ENCODE data around the gene BCL11B.

Gene BCL11B

GRCh38 chr14:99244941-99245563, 26.9 kb downstream of the BCL11B start:
- DNase-seq (ENCODE audit: low read depth) = no peak
- H3K4me3 ChIP-seq (ENCODE audit: low read depth, low read length) = no peak overlapping the region

- no peak for DNase-seq (ENCODE audit: low read depth)
- H3K4me3 ChIP-seq (ENCODE audit: low read depth, low read length) = no peak overlapping the region
Measured at GRCh38 chr14:99244367-99244901, 27.6 kb downstream of the BCL11B start.

GRCh38 chr14:99242816-99243721, 28.9 kb downstream of the BCL11B start:
- no peak overlapping the region for H3K4me3 ChIP-seq (ENCODE audit: low read depth, low read length)
- DNase-seq (ENCODE audit: low read depth) = no peak

GRCh38 chr14:99242238-99242637, 29.8 kb downstream of the BCL11B start:
- no peak overlapping the region for H3K4me3 ChIP-seq (ENCODE audit: low read depth, low read length)
- no peak for DNase-seq (ENCODE audit: low read depth)

DNA sequence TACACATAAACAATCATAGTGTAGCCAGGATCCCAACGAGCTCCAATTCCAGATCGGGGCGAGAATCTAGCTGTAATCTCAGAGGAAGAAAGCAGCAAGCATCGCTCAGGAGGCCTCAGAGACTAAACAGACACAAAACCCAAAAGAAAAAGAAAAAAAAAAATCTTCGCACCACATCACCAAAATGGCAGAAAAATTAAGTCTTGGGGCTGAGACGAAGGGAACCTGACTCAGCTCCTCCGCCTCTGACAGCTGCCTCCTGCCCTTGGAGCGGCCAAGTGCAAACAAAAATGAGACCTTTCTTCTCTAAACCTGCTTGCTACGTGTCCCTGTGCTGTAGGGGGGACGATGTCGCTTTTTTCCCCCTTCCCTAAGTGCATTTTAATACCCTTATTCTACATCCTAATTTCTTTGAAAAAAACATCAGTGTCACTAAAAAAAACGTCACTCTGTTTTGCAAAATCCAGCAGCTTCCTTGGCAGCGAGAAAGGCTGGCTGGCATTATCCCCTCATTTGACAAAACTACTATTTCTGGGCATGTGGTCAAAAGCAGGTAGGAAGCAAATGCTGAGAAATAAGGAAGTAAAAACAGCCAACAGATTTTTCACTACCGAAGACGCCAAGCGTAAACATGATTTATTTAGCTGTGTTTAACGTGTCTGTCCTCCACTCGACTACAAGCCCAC, 30.5 kb downstream of the BCL11B start:
- no peak overlapping the region for H3K4me3 ChIP-seq (ENCODE audit: low read depth, low read length)
- DNase-seq (ENCODE audit: low read depth) = no peak

GRCh38 chr14:99240627-99241324, 31.2 kb downstream of the BCL11B start:
- no peak for DNase-seq (ENCODE audit: low read depth)
- no peak overlapping the region for H3K4me3 ChIP-seq (ENCODE audit: low read depth, low read length)

DNA sequence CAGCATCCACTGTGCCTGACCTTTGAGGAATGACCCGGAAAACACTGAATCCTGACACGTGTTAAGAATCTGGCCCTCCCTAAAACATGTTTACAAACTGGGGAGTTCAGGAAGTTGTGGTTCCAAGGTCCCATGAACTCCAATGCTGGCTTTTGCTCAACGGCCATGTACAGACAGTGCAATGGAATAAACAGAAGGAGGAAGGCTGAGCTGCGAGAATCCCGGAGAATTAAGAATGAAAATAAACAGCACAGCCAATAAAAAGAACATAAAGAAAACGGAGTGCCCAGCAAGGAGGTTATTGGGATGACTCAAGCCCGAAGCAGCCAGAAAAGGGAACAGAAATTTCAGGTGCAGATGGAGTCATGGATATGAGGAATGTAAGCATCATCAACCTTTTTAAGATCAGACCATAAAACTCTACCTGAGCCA, 32.3 kb downstream of the BCL11B start:
- H3K4me3 ChIP-seq (ENCODE audit: low read depth, low read length) = no peak overlapping the region
- no peak for DNase-seq (ENCODE audit: low read depth)

- H3K4me3 ChIP-seq (ENCODE audit: low read depth, low read length) = no peak overlapping the region
- DNase-seq (ENCODE audit: low read depth) = no peak
Measured at GRCh38 chr14:99238216-99238615, 33.8 kb downstream of the BCL11B start.

GRCh38 chr14:99237288-99237687, 34.7 kb downstream of the BCL11B start:
- no peak for DNase-seq (ENCODE audit: low read depth)
- no peak overlapping the region for H3K4me3 ChIP-seq (ENCODE audit: low read depth, low read length)

- DNase-seq (ENCODE audit: low read depth) = no peak
- H3K4me3 ChIP-seq (ENCODE audit: low read depth, low read length) = no peak overlapping the region
Measured at GRCh38 chr14:99236386-99237138, 35.4 kb downstream of the BCL11B start.

DNA sequence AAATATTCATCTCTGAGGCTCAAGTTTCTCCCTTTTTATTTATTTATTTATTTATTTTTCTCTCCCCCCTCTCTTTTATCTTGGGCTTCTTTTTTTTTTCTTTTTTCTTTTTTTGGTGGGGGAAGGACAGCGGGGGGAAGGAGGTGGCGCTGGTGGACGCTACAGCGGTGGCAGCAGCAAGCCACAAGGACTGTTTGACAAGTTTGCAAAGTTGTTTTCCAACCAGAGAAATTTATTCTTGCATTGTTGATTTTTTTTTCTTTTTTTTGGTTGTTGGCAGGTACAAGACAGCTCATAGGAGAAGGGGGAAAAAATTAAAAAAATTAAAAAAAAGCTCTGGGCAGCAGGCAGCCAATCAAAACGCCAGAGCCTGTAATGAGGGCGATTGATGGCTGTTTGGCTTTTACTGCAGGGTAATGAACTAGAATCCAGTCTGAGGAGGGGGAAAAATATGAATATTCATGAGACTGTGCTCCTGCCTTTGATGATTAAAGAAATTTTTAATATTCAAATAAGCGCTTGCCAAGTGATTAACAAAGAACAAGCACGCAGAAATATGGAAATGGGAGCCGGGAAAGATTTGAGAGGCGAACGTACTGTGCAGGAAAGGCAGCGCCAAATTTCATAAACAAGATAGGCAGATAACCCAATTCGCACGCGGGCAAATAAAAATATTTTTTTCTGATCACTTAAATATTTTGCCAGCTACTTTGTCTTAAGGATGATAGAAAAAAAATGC, 36.2 kb downstream of the BCL11B start:
- DNase-seq (ENCODE audit: low read depth) = no peak
- H3K4me3 ChIP-seq (ENCODE audit: low read depth, low read length) = no peak overlapping the region

- no peak for DNase-seq (ENCODE audit: low read depth)
- H3K4me3 ChIP-seq (ENCODE audit: low read depth, low read length) = no peak overlapping the region
Measured at GRCh38 chr14:99234961-99235571, 36.9 kb downstream of the BCL11B start.

DNA sequence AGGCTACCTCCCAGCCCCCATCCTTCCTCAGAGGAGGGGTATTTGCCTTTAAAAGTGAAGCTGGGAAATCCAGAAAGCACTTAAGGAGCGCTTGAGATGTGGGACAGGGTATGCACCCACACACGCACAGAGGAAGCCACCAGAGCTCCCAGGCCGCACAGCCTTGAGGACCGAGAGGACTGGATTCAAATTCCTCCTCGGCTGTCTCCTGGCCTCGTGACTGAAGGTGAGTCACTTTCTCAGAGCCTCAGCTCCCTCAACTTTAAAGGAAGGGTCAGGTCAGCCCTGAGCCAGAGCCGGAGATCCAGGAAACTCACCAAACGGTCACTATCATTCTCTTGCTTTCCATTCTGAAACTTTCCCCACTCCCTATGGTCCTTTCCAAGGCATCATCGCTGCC, 37.6 kb downstream of the BCL11B start:
- no peak overlapping the region for H3K4me3 ChIP-seq (ENCODE audit: low read depth, low read length)
- no peak for DNase-seq (ENCODE audit: low read depth)

DNA sequence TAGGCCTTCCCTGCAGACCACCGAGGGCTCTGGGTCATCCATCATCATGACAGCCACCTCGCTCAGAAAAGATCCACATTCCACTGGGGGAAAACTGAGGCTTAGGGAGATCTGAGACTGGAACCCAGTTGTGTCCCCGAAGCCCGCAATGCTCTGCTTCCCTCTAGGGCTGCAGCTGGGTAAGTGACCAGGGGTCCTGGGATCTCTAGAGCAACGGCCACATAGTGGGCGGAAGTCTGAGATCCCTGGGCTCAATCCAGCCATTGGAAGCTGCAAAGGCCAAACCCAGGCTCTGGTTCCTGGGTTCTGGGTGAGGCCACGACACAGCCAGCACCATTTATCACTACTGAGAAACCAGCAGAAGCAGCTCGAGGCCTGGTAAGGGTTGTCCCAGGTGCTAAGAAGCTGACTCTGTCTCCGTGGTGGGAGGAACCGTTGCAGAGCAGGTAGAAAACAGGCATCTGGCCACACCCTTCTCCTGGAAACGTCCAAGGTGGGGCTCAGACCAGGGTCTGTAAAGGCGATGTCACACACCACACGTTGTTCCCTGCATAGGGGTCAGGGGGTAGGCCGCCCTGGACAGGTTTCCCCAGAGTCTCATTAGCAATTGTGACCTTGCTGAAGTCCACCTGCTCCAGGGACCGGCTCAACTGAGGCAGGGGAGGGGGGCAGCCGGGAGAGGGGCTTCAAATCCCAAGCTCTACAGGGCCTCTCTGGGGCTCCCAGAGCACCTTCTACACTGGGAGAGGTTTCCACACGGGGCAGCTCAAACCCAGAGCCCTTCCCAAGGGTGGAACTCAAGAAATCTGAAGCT, 38.6 kb downstream of the BCL11B start:
- no peak overlapping the region for H3K4me3 ChIP-seq (ENCODE audit: low read depth, low read length)
- no peak for DNase-seq (ENCODE audit: low read depth)

- H3K4me3 ChIP-seq (ENCODE audit: low read depth, low read length) = no peak overlapping the region
- DNase-seq (ENCODE audit: low read depth) = no peak
Measured at GRCh38 chr14:99232714-99233214, 39.2 kb downstream of the BCL11B start.

GRCh38 chr14:99231850-99232713, 39.9 kb downstream of the BCL11B start:
- DNase-seq (ENCODE audit: low read depth) = no peak

More at GRCh38 chr14:99231850-99232713, 39.9 kb downstream of the BCL11B start:
- no peak overlapping the region for H3K4me3 ChIP-seq (ENCODE audit: low read depth, low read length)

Measured in skeletal muscle cell (primary cell).